OCI-LY3 (cell line): ENCODE results near the gene MCM3AP.

Experiments used
- H2AFZ ChIP-seq: fragments of 200-600, 300-600 bp; shearing (Covaris generic); 2 replicates; pipeline ENCODE4 v1.6.0; 2014; ENCODE audit warnings: antibody characterized with exemption, low read depth, low read length
- H3K27ac ChIP-seq: fragments of 200-600, 300-600 bp; sonication (generic); 2 replicates; pipeline ENCODE4 v1.5.1; 2014; ENCODE audit warnings: mild to moderate bottlenecking, low read length, moderate library complexity, mixed read lengths
- H3K27me3 ChIP-seq: fragments of 200-600, 300-600 bp; sonication (generic); 2 replicates; pipeline ENCODE4 v1.6.1; 2014; ENCODE audit warnings: low read depth, low read length, mixed read lengths
- H3K36me3 ChIP-seq: fragments of 200-600, 300-600 bp; sonication (generic); replicated peaks from 2 replicates; pipeline ENCODE3; 2014; ENCODE audit warnings: low read depth, low read length, mixed read lengths
- H3K4me1 ChIP-seq: fragments of 300-600, 200-600 bp; sonication (generic); 2 replicates; pipeline ENCODE4 v1.6.1; 2014; ENCODE audit warnings: low read length, mixed read lengths
- H3K4me2 ChIP-seq: fragments of 200-600, 300-600 bp; sonication (generic); 2 replicates; pipeline ENCODE4 v1.6.1; 2014; ENCODE audit warnings: low read length, mixed read lengths
- H3K4me3 ChIP-seq: fragments of 300-600, 200-600 bp; sonication (generic); 2 replicates; pipeline ENCODE4 v1.5.1; 2014; ENCODE audit warnings: antibody characterized with exemption, mild to moderate bottlenecking, low read length, moderate library complexity
- H3K79me2 ChIP-seq: fragments of 300-600, 200-600 bp; shearing (Covaris generic); 2 replicates; pipeline ENCODE4 v1.6.1; 2014; ENCODE audit warnings: mild to moderate bottlenecking, low read length, mixed read lengths
- H3K9ac ChIP-seq: fragments of 300-600, 200-600 bp; shearing (Covaris generic); 2 replicates; pipeline ENCODE4 v1.6.0; 2014; ENCODE audit warnings: mild to moderate bottlenecking, low read length, moderate library complexity
- H3K9me3 ChIP-seq: fragments of 200-600, 300-600 bp; shearing (Covaris generic); 2 replicates; pipeline ENCODE4 v1.6.1; 2014; ENCODE audit warnings: low read length, mixed read lengths; ENCODE audit not compliant: insufficient read depth
- H4K20me1 ChIP-seq: fragments of 200-600, 300-600 bp; sonication (generic); 2 replicates; pipeline ENCODE4 v1.6.1; 2016; ENCODE audit warnings: low read length, mixed read lengths; ENCODE audit not compliant: insufficient read depth
- CTCF ChIP-seq: fragments of 200-600, 300-600 bp; sonication (generic); IDR thresholded peaks from 2 replicates; pipeline ENCODE4 v1.5.1; 2014; ENCODE audit warnings: antibody characterized with exemption, low read length, low read depth
- EZH2phosphoT487 ChIP-seq: fragments of 200-600 bp; shearing (Covaris generic); IDR thresholded peaks from 2 replicates; pipeline ENCODE4 v1.6.1; 2018; ENCODE audit warnings: antibody characterized with exemption, mixed run types, low read depth

Gene MCM3AP

GRCh38 chr21:46287541-46287940, 2.1 kb upstream of the MCM3AP start:
- Histone ChIP-seq H2AFZ (no peak overlapping the region), H3K27me3 (no peaks in the 10 kb centered on the region), H4K20me1 (no peaks in the 10 kb centered on the region), H3K9ac (no peak overlapping the region), H3K4me2 (peak overlapping the region; percentile 95), H3K36me3 (peaks cover 32% of the 10 kb centered on the region), H3K27ac (no peak overlapping the region), H3K4me3 (0 out of 2 replicates have a peak overlapping the region, but pooled peaks have one; percentile 79), H3K79me2 (peaks cover 42% of the 10 kb centered on the region), H3K4me1 (peaks cover 34% of the 10 kb centered on the region), H3K9me3 (0 out of 2 replicates have a peak, but pooled peaks cover 3% of the 10 kb centered on the region)
- TF ChIP-seq EZH2phosphoT487, result no peak
- no peak for TF ChIP-seq CTCF

- H3K4me1 ChIP-seq, result peaks cover 34% of the 10 kb centered on the region
- H3K36me3 ChIP-seq, result peaks cover 25% of the 10 kb centered on the region
- peak overlapping the region; percentile 83 for H3K27ac ChIP-seq
- no peaks in the 10 kb centered on the region for H4K20me1 ChIP-seq
- H3K9ac ChIP-seq, result peak overlapping the region; percentile 70
- H3K9me3 ChIP-seq, result no peaks in the 10 kb centered on the region
- no peak for TF ChIP-seq EZH2phosphoT487
- TF ChIP-seq CTCF, result no peak
- no peaks in the 10 kb centered on the region for H3K27me3 ChIP-seq
- peak overlapping the region; percentile 47 for H2AFZ ChIP-seq
- peak overlapping the region; percentile 79 for H3K4me3 ChIP-seq
- H3K79me2 ChIP-seq, result peaks cover 50% of the 10 kb centered on the region
- H3K4me2 ChIP-seq, result peak overlapping the region; percentile 95
Observed at GRCh38 chr21:46286648-46287002, 1.2 kb upstream of the MCM3AP start.

DNA sequence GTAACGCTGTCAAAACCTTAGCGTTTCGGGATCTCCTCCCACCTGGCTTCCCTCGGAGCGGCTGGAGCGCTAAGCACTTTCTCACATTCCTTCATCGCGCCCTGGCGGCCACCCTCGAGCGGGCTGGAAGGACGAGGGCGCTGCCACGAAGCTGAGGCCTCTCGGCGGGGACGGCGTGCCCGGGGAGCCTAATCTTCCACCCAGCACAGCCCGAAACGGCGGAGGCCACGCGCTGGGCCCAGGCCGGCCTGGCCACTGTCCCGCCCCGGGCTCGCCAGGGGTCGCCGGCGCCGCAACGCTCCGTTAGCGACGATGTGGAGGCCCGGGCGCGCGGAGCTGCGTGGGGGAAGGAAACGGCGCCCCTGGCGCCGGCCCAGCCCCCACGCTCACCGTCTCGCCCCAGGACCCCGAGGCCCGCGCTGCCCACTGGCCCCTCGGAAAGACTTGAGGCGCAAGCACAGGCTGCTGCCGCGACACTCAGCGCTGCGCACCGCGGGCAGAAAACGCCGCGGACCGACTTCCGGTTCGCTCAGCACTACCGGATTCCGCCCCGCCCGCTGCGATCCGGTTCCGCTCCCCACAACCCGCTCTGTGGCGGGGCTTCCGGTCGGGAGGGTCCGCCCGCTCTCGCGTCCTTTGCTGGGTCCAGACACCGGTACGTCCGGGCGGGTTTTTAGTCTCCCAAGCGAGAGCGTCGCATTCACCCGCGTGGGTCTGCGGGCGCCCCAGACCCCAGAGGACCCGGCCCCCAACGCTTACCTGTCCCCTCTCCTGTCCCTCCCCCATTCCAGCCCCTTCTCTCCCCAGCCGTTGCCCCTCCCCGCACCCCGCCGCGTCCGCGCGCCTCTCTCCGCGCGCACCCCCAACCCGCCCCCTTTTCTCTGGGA, 593 bp upstream of the MCM3AP start, which contains the start of gene YBEY:
Gene YBEY (plus strand): TSS at position 582 of the 887 bp plus-strand sequence. CDS start 572 bp downstream, outside the sequence.
- Histone ChIP-seq H3K36me3 (peaks cover 20% of the 10 kb centered on the region), H3K4me1 (peaks cover 27% of the 10 kb centered on the region), H3K4me3 (peak within 1 kb of the TSS; percentile 79), H2AFZ (peak within 1 kb of the TSS; percentile 47), H3K9ac (peak within 1 kb of the TSS; percentile 70), H4K20me1 (no peaks in the 10 kb centered on the region), H3K27me3 (no peaks in the 10 kb centered on the region), H3K4me2 (peak within 1 kb of the TSS; percentile 95), H3K9me3 (no peaks in the 10 kb centered on the region), H3K27ac (peak within 1 kb of the TSS; percentile 83), H3K79me2 (peaks cover 56% of the 10 kb centered on the region)
- no peak for TF ChIP-seq EZH2phosphoT487
- peak; percentile 25 for TF ChIP-seq CTCF

DNA sequence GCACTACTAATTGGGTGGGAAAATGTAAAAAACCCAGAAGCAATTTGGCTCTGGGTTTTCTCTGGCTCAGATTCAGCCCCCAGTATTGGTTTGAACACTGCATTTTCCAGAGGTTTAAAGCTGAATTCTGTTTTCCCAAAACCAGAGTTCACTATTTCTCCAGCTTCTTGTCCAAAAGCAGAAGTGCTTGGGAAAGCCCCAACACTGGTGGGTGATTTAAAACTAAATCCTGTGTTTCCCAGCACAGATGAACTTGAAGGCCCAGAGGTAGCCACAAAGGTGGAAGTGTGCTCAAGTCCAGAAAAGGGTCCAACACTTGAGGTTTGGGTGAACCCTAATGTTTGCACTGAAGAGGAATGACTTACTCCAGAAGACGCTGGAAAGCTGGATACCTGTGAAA, 678 bp downstream of the MCM3AP start:
- no peaks in the 10 kb centered on the region for H3K27me3 ChIP-seq
- H4K20me1 ChIP-seq, result no peaks in the 10 kb centered on the region
- H3K27ac ChIP-seq, result 0 out of 2 replicates have a peak overlapping the region, but pooled peaks have one; percentile 83
- H3K79me2 ChIP-seq, result peaks cover 61% of the 10 kb centered on the region
- H2AFZ ChIP-seq, result no peak overlapping the region
- H3K9me3 ChIP-seq, result no peaks in the 10 kb centered on the region
- peak overlapping the region; percentile 95 for H3K4me2 ChIP-seq
- peak overlapping the region; percentile 79 for H3K4me3 ChIP-seq
- TF ChIP-seq EZH2phosphoT487 (no peak), CTCF (no peak)
- H3K9ac ChIP-seq, result no peak overlapping the region; the same call in 1 of the 2 replicates
- peaks cover 23% of the 10 kb centered on the region for H3K36me3 ChIP-seq
- peaks cover 23% of the 10 kb centered on the region for H3K4me1 ChIP-seq
